DOHH2 (cell line): Measurements from ENCODE around the gene PROM1.

ENCODE experiments used
- EZH2phosphoT487 ChIP-seq: fragments of 200-600 bp; sonication (generic); IDR thresholded peaks from 2 replicates; pipeline ENCODE4 v1.6.1; 2017; ENCODE audit warnings: borderline replicate concordance, mild to moderate bottlenecking, antibody characterized with exemption, low read length, moderate library complexity, mixed read lengths
- TF ChIP-seq, protein P1 (sequence below): fragments of 200-600 bp; sonication (generic); IDR thresholded peaks from one replicate; pipeline ENCODE4 v1.5.1; 2014; ENCODE audit warnings: antibody characterized with exemption, mild to moderate bottlenecking, low read depth, low read length; ENCODE audit not compliant: poor library complexity, severe bottlenecking

GRCh38 chr4:16092682-16093319, 9.0 kb upstream of the PROM1 start:
- TF ChIP-seq, protein P1, sequence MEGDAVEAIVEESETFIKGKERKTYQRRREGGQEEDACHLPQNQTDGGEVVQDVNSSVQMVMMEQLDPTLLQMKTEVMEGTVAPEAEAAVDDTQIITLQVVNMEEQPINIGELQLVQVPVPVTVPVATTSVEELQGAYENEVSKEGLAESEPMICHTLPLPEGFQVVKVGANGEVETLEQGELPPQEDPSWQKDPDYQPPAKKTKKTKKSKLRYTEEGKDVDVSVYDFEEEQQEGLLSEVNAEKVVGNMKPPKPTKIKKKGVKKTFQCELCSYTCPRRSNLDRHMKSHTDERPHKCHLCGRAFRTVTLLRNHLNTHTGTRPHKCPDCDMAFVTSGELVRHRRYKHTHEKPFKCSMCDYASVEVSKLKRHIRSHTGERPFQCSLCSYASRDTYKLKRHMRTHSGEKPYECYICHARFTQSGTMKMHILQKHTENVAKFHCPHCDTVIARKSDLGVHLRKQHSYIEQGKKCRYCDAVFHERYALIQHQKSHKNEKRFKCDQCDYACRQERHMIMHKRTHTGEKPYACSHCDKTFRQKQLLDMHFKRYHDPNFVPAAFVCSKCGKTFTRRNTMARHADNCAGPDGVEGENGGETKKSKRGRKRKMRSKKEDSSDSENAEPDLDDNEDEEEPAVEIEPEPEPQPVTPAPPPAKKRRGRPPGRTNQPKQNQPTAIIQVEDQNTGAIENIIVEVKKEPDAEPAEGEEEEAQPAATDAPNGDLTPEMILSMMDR: no peak
- TF ChIP-seq EZH2phosphoT487: no peak
